Right lung (tissue), 5 donors: ENCODE measurements around the gene BEST2. TPM values are rescaled to one million over a fixed set of nuclear protein-coding genes. Genes with fewer than 3 reads are reported as not detected.

Experiments used
- DNase-seq, 2 donors: peaks; one replicate each; pipeline ENCODE4 v3.0.0-alpha.2; 2013
- polyA plus RNA-seq, 5 donors: library from polyadenylated mRNA; unstranded; fragments of 120-200 nt; gene quantifications; one replicate each; pipeline versions ENCODE4 v1.2.1 to v1.2.3, GENCODE V29; 2013; ENCODE audit warnings: inconsistent platforms in 1 of 5, low replicate concordance in 1 of 5; ENCODE audit not compliant: insufficient read length in 5 of 5, insufficient read depth in 1 of 5

Gene BEST2
- polyA plus RNA-seq, 5 donors: 0.09 to 0.19 (median 0.15) TPM; not detected in 1

GRCh38 chr19:12786141-12786870 is 34.7 kb downstream of the BEST2 start:
- DNase-seq: peak in 1 of 2 donors; percentile 46

GRCh38 chr19:12786952-12787351 is 35.4 kb downstream of the BEST2 start:
- DNase-seq: no peak

GRCh38 chr19:12787458-12787857 is 35.9 kb downstream of the BEST2 start:
- DNase-seq: no peak

- peak in 1 of 2 donors; percentile 50 for DNase-seq
These were observed 36.6 kb downstream of the BEST2 start for GRCh38 chr19:12788042-12788681.

- peak; percentile 84 for DNase-seq
These were observed 37.1 kb downstream of the BEST2 start for GRCh38 chr19:12788682-12789097.

GRCh38 chr19:12789098-12789903 is 37.7 kb downstream of the BEST2 start:
- DNase-seq: peak in 1 of 2 donors; percentile 39

- DNase-seq: peak; percentile 95 to 97
These were observed 38.5 kb downstream of the BEST2 start for GRCh38 chr19:12789904-12790619.

GRCh38 chr19:12790628-12791344 is 39.2 kb downstream of the BEST2 start:
- DNase-seq: no peak

GRCh38 chr19:12791345-12792050 is 39.9 kb downstream of the BEST2 start, which contains the start of gene JUNB:
Gene JUNB (plus strand): TSS chr19:12791486. CDS start chr19:12791772, 286 bp downstream.
- peak; percentile 95 to 96 for DNase-seq

GRCh38 chr19:12792051-12792852 is 40.7 kb downstream of the BEST2 start:
- peak in 1 of 2 donors; percentile 60 for DNase-seq

GRCh38 chr19:12792853-12793289 is 41.3 kb downstream of the BEST2 start:
- DNase-seq: no peak

GRCh38 chr19:12793290-12794195 is 42.0 kb downstream of the BEST2 start:
- DNase-seq: peak; percentile 97 to 98

- no peak for DNase-seq
These were observed 42.8 kb downstream of the BEST2 start for GRCh38 chr19:12794196-12794941.

- DNase-seq: no peak
These were observed 43.4 kb downstream of the BEST2 start for GRCh38 chr19:12794971-12795381.

- peak; percentile 78 to 82 for DNase-seq
These were observed 44.8 kb downstream of the BEST2 start for GRCh38 chr19:12796146-12797071.

GRCh38 chr19:12797141-12797587 is 45.6 kb downstream of the BEST2 start:
- DNase-seq: no peak
